GDM1 (cell line): Measurements from ENCODE around the gene CTLA4.

ENCODE experiments used
- DNase-seq: peaks from one replicate; lab custom pipeline; 2025; lab: John Stamatoyannopoulos, UW

Gene CTLA4

DNA sequence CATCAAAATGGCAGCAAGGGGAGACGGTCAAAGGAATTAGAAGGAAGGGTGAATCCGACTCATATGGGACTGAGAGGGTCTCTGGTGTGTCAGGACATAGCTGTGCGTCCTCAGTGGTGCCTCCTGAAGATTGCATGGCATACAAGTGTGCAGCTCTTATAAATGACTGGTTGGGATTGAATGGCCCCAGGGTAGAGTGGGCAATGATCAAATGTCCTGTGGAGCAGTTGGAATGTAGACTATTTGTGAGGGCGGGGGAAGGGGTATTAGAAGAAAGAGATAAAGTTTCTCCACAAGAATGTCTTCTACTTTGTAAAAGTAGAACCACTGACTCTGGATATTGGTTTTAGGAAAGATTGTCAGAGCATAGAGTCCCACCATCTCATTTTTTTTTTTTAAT lies 24.6 kb downstream of the CTLA4 start:
- no peak for DNase-seq

DNA sequence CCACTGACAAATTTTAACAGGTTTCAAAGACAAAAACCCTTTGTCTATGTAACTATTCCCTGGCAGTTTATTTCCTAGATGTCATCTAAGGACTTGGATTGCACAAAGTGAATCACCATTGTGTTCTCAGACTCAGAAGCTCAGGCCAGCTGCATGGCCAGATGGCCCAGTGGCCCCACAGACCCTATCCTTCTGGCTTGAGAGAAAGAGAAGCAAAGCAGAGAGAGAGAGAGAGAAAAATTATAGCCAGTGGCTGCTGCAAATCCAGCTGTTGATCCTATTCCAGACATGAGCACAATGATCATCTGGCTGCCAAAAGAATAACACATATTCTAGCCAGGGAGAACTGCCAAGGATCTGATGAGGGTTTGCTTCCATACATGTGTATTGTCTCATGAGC lies 25.8 kb downstream of the CTLA4 start:
- DNase-seq = no peak

DNA sequence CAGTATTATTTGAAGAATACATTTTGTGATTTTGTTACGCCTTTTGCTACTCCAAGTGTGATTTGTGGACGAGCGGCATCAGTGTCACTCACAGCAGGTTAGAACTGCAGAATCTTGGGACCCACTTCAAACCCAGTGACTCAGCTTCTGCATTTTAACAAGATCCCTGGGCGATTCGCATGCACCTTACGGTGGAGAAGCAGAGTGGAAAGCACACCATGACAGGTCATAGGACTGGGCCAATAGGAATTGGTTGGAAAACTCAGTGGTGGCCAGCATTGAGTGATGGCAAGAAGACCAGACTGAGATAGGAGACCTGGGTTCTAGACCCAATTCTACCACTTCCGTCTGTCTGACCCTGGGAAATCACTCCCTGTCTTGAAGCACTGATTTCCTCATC lies 26.3 kb downstream of the CTLA4 start:
- DNase-seq = no peak

DNA sequence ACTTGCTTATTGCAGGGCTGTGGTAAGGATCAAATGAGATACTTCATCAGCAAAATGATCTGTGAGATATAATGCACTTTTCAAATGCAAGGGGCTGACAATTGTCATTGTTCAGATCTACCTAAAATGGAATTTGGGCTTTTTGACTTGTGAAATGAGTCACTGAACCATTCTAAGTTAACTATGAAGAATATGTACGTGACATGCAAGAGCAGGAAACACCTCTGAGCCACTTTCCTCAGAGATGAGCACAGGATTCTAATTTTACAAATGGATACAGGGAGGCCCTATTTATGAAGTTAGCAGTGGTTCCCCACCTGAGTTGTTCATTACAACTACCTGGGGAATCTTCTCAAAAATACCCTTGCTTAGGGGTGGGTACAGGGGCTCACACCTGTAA lies 26.7 kb downstream of the CTLA4 start:
- no peak for DNase-seq

DNA sequence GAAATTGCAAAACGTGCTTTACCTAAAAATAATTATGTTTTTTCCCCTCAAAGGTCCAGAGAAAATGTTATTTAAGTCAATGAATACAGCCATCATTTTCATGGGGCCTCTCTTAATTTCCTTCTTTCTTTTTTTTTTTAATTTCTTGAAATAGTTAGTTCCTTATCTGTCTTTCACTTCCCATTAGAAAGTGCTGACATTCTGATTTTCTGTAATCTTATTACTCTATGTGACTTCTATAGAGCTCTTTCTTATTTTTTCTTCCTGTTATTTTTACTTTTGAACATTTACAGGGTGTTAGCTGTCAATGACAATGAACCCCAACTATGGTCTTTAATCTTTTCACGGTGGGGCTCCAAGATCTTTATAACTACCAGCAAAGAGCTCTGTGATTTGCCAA lies 30.0 kb downstream of the CTLA4 start:
- DNase-seq = no peak

DNA sequence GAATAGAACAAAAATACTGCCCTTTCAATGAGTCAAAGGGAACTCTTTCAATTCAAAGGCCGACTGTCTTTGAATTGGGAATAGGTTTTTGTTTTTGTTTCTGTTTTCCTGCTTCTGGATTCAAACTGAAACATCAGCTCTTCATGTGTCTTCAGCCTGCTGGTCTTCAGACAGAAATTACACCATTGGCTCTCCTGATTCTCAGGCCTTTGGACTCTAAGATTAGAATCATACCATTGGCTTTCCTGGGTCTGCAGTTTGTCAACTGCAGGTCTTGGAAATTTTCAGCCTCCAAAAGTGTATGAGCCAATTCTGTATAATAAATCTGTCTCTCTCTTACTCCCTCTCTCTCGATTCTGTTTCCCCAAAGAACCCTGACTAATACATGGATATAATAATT lies 31.1 kb downstream of the CTLA4 start:
- DNase-seq = no peak

DNA sequence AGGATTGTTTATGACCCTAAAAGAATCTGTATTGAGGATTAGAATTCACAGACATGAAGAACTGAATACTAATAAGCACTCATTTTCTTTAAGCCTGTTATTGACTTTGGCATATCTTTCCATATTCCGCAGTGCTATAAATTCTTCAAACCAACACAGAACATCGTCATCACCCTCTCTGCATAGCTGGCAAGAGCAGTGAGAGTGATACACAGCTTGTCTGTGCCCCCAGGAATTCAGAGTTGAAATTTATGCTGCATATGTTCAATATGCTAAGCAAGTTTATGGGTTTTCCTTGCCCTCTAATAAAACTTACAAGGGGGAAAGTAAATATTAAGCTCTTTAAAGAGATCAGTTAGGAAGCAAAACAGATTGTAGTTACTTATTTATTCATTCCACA lies 32.7 kb downstream of the CTLA4 start:
- DNase-seq = no peak

DNA sequence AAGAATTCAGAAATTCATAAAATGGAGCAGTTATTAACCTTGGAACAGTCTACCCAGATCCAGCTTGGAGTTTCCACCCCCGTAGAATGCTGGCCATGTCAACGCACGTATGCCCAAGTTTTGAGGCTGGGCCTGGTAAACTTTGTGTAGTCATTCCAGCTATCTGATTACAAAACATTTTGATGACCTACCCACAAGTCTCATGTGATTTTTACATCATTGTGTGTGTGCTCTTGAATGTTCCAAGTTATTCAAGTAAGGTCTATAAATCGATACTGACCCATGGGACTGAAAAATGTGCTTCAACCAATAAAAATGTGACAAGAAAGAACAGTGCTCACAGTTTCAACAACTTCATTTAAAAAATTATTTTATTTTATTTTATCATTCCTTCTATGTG lies 36.5 kb downstream of the CTLA4 start:
- DNase-seq = no peak

DNA sequence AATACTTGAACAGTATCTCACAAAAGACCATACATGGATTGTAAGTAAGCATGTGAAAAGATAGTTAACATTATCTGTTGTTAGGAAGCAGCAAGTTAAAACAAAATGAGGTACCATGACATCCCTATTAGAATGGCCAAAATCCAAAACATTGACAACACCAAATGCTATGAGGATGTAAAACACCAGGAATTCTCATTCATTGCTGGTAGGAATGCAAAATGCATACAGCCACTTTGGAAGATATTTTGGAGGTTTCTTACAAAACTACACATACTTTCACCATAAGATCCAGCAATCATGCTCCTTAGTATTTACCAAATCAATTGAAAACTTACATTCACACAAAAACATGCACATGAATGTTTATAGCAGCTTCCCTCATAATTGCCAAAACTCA lies 38.1 kb downstream of the CTLA4 start:
- no peak for DNase-seq

DNA sequence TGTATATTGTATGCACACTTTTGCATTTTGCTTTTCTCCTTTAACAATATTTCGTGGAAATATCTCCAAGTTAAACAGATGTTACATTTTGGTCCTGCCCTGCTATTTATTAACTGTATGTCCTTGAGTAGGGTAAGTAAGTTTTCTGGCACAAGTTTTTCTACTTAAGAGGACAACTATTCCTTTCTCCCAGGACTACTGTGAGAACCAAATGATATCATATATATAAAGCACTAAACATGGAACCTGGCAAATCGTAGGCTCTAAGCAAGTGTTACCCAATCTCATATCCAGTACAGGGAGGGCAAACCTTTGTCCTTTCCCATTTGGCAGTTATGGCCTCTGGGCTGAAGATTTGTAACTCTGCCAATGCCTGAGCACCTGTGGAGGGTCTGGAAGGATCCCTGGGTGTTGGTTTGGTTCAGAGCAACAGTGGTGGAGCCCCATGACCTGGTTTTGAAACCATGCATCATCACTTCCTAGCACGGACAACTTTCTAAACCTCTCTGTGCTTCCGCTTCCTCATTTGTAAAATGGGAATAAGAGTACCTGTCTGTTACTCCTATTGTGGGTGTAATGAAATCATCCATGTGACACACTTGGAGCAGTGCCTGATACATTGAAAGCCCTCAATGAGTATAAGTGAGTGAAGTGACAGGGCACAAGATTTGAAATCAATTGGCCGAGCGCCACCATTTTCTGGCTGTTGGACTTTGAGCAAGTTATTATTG lies 40.7 kb downstream of the CTLA4 start:
- DNase-seq = no peak

DNA sequence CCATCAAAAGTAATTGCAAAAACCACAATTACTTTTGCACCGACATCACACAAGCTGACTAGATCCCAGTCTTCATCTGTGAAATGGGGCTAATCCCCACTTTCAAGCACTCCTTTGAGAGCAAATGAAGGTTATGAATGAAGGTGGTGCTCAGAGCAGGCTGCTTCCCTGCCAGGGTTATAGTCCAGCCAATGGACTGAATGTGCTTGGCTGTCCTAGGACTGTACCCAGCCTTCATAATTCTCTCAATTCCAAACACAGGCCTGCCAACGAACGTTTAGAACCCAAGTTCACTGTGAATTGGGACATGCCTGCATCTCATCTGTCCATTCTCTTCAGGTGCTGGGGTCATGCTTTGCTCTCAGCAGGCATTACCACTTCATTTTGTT lies 41.2 kb downstream of the CTLA4 start:
- DNase-seq = no peak

DNA sequence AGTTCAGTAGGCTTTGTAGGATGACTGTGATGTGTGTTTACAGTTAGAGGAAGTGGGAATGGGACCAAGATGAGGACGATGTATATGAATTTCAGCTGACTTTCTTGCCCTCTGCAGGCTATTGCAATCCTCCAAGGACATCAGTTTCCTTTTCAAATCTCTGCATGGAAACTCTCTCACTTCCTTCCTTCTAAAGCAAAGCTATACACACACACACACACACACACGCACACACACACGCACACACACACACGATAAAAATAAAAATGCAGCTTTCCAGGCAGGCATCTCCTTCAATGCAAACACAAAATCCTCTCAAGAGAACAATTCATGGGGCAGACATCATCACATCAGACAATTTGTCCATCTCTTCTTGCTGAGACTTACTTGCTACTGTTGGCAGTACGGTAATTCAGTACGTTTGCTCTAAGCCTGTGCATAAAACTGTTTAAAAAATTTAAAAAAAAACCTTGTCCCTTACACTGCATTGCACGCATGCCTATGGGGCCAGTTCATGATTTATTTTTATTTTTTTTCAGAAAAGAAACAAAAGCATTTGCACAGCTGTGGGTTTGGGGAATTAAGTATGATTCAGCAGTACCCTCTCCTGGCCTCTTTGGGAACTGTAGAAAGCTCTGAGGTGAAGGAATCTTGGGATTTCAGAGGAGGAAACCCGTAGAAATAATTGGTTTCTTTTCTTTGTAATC lies 41.8 kb downstream of the CTLA4 start:
- no peak for DNase-seq

DNA sequence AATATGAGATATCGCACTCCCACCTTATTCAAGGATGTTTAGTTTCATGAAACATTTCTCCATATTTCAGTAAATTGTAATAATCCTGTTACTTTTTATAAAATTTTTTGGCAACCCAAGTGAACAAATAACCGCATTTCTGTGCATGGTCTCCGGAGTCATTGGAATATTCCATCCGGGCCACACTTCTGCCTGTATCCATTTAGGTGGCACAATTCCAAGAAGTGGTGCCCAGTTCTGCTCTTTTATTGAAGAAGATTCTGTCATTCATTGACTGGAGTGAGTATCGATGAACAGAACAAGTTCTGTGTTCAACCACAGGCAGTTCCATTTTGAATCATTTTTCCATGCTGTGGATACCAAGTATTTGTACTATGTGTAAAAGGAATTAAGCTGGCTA lies 42.4 kb downstream of the CTLA4 start:
- no peak for DNase-seq

DNA sequence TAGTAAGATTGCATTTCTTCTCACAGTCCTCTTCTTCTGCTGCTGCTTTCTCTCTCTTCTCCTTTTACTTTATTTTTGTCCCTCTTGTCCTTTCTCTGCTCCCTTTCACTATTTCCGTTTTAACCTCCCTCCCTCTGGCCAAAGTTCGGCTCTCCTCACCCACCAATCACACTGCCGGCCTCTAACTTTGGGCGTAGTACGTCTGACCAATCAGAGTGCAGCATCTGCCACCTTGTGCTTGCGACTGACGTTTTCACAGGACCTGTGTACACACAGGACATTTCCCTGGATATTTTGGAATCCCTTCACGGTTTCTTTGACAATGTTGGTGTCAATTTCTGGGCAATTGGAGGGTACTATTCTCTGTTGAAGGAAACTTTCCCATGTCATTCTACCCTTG lies 46.4 kb downstream of the CTLA4 start:
- DNase-seq = no peak

DNA sequence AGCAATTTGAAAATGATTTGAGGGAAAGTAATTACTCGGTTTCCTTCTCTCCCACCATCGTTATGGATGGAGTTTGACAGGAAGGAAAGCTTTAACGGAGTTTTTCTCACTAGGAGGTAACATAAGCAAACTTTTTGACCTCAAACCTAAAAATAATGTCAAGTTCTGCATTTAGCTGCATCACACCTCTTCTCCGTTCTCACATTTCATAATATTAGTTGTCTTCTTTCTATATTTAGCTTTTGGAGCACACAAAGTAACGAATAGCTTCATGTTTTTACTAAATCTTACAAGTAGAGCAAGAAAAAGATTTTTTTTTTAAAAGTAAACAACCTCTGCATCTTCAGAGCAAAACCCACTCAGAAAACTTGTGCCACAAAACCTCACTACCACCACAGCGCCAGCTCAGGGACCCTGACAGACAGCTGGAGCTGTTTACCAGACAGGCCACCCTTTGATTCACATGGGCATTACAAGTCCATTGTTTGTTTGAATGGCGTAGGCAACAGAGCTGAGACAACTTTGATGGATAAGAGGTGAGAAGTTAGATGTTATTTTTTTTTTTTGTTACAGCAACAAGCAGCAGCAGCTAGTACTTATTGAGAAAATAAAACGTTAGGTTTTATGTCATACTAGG lies 47.1 kb downstream of the CTLA4 start:
- no peak for DNase-seq

DNA sequence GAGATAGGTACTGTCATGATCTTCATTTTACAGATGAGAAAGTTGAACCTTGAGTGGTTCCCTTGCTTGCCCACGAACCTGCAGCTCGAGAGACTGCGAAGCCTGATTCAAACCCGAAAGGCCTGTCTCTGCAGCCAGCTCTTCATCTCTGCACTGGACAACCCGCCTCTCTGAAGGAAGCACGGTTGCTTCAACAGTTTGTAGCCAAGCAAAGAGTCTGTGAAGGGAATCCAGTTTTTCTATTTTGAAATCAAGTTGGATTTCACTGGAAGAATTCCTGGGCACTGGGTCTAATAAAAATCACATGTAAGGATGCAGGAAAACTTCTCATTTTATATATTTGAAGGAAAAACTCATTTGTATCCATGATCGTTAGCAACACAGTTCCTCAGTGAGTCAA lies 47.7 kb downstream of the CTLA4 start:
- DNase-seq = no peak

DNA sequence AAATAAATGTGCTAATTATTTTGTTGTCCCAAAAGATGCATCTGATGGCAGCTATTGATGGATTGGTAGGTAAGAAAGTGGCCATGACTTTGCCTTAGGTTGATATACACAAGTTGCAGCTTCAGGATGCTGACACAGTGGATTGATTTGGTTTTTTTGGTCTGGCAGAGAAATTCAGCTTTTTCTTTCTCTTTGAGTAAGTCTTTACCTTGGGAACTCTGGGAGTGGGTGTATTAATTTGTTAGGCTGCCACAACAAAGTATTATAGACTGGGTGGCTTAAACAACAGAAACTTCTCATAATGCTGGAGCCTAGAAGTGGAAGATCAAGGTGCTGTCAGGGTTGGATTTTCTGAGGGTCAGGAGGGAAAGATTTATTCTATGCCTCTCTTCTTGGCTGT lies 49.2 kb downstream of the CTLA4 start:
- DNase-seq = no peak

DNA sequence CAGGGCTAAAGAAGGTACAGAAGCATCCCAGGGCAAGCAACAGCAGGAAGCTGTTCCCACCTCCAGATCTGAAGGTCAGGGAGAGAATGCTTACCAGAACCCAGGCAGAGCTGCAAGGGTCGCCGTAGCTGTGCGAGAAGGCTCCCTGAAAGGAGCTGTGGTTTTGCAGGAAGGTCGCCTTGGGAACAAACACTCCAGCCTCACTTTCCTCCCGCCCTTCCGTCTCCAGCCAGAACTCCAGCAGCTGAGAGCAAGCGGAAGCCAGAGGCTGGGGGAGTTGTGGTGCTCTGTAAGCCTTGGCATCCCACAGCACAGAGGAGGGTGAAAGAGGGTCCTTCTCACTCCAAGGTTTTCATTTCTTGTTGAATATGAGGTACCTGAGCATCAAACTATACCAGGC lies 50.7 kb downstream of the CTLA4 start:
- DNase-seq = no peak

DNA sequence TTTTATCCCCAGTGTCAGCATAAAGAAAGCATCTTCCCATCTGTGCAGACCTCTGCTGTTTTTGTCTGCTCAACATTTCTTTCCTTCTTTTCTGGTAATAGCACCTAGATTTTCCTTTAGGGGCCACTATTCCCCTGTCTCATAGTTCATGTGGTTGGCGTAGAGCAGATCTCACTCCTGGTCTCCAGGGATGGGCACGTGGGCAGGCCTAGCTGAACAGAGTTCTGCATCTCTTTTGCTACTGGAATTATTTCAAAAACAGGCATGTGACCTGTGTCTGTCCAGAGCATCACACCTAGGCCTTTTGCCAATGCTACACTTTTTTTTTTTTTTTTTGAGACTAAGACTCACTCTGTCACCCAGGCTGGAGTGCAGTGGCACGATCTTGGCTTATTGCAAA lies 51.3 kb downstream of the CTLA4 start:
- no peak for DNase-seq
